ENCODE data around the gene YY1AP1.
A peak's percentile ranks its signal among the peaks of the same experiment; 100 is the strongest.
"Not testable (repeated sequence)": the region's sequence is repeated elsewhere in the genome, so short reads cannot be mapped to it uniquely, and the experiment has no call there.

Gene YY1AP1

GRCh38 chr1:155610257-155610647 lies 78.3 kb downstream of the YY1AP1 start:
- H3K4me3 ChIP-seq (ENCODE audit: extremely low read depth, insufficient read depth, low read length, poor library complexity, severe bottlenecking): peak overlapping the region; percentile 49
- WGBS, 2 experiments (ENCODE audit: insufficient coverage in 2 of 2): no CpG with 5 or more reads among the region's 33 CpGs
- H3K9me3 ChIP-seq (ENCODE audit: control insufficient read depth, low read length): not testable (repeated sequence)

GRCh38 chr1:155609515-155610256 lies 78.9 kb downstream of the YY1AP1 start, which contains the start of gene MSTO1:
TSS of gene MSTO1 (plus strand) at chr1:155610218. CDS start at chr1:155610249, 31 bp downstream.
- no peaks in the 10 kb centered on the region for H3K4me1 ChIP-seq (ENCODE audit: control insufficient read depth, insufficient read depth, low read length, poor library complexity, severe bottlenecking)
- H3K27ac ChIP-seq (ENCODE audit: low read depth, low read length, severe bottlenecking): peak within 1 kb of the TSS; percentile 88
- H3K36me3 ChIP-seq (ENCODE audit: control insufficient read depth, insufficient read depth, low read length): peaks cover 17% of the 10 kb centered on the region
- 0 to 9% methylated on average over 23 to 27 of the region's 47 CpGs for WGBS, 2 experiments (ENCODE audit: insufficient coverage in 2 of 2)
- peak within 1 kb of the TSS; percentile 49 for H3K4me3 ChIP-seq (ENCODE audit: extremely low read depth, insufficient read depth, low read length, poor library complexity, severe bottlenecking)
- H3K9me3 ChIP-seq (ENCODE audit: control insufficient read depth, low read length): no peaks in the 10 kb centered on the region

More at GRCh38 chr1:155610257-155610647, 78.3 kb downstream of the YY1AP1 start:
- not testable (repeated sequence) for H3K4me1 ChIP-seq (ENCODE audit: control insufficient read depth, insufficient read depth, low read length, poor library complexity, severe bottlenecking); H3K27ac ChIP-seq (ENCODE audit: low read depth, low read length, severe bottlenecking)
- peaks cover 22% of the 10 kb centered on the region for H3K36me3 ChIP-seq (ENCODE audit: control insufficient read depth, insufficient read depth, low read length)
